Measurements from ENCODE around the gene MAP1B. TPM values are rescaled to one million over a fixed set of nuclear protein-coding genes. Genes with fewer than 3 reads are reported as not detected.

MAP1B gene
- total and polyA plus RNA-seq, 2 of the 4 experiments (the other 2 are of a cell fraction), result 41.1 to 183 TPM

- Histone ChIP-seq H3K23ac (ENCODE audit: low read depth, low read length) (no peak overlapping the region), H3K56ac (ENCODE audit: extremely low read depth, insufficient read depth, low read length) (no peak overlapping the region), H4K20me1 (ENCODE audit: insufficient read depth, low read length) (peaks cover 21% of the 10 kb centered on the region; the same call in 1 of the 2 replicates), H3K36me3 (ENCODE audit: control insufficient read depth, insufficient read depth, low read length) (peaks cover 2% of the 10 kb centered on the region), H3K4me1 (ENCODE audit: control insufficient read depth, insufficient read depth, low read length) (peaks cover 17% of the 10 kb centered on the region), H2BK20ac (ENCODE audit: low read depth, low read length) (no peak overlapping the region), H2BK5ac (ENCODE audit: low read depth, low read length, poor library complexity, severe bottlenecking) (peak overlapping the region; percentile 42), H2AFZ (replicated peaks; ENCODE audit: low read length, poor library complexity) (no peak overlapping the region), H3K4me2 (ENCODE audit: low read depth, low read length) (peak overlapping the region; percentile 6; the same call in 1 of the 2 replicates), H4K8ac (ENCODE audit: low read depth in 2 of 2, low read length in 2 of 2) (0 out of 4 replicates have a peak overlapping the region, but pooled peaks of 1 of the 2 experiments have one; percentile 24), H3K79me1 (ENCODE audit: low read depth in 1 of 2, low read length in 2 of 2) (peaks cover 23 to 70% of the 10 kb centered on the region in 2 experiments), H3K4me3 (ENCODE audit: insufficient read depth, low read depth, low read length) (no peak overlapping the region), H2AK5ac (ENCODE audit: low read depth, low read length) (no peak overlapping the region), H3K9me3 (ENCODE audit: control insufficient read depth, insufficient read depth, low read length) (no peaks in the 10 kb centered on the region), H4K5ac (ENCODE audit: low read depth, low read length) (no peak overlapping the region), H2AK9ac (replicated peaks; ENCODE audit: low read depth, low read length, poor library complexity) (no peak overlapping the region), H4K91ac (ENCODE audit: insufficient read depth, low read depth, low read length) (no peak overlapping the region), H2BK15ac (ENCODE audit: low read depth, low read length) (no peak overlapping the region; the same call in 2 of the 3 replicates), H3K27ac (ENCODE audit: insufficient read depth, low read length) (peak overlapping the region; percentile 55; the same call in 1 of the 2 replicates), H3K9ac (ENCODE audit: low read depth, low read length) (no peak overlapping the region), H3K14ac (replicated peaks; ENCODE audit: low read depth, low read length) (no peak overlapping the region), H2BK120ac (ENCODE audit: low read depth, low read length) (no peak overlapping the region), H3K18ac (ENCODE audit: low read depth, low read length) (no peak overlapping the region), H3K4ac (ENCODE audit: low read depth, low read length) (no peak overlapping the region), H3K9me1 (ENCODE audit: insufficient read depth, low read length) (peaks cover 16% of the 10 kb centered on the region), H3K27me3 (ENCODE audit: control insufficient read depth, insufficient read depth, low read length) (no peaks in the 10 kb centered on the region)
- dilution Hi-C loops (cut with HindIII; ENCODE audit: low sequenced_read_pairs, unreplicated experiment), result no loop called here
- no TSS peak for BruUV-seq (replicated peaks)
- TF ChIP-seq POLR2A (IDR thresholded peaks at IDR 0.05; ENCODE audit: low read depth, low read length), result no peak
- TF ChIP-seq FOS (IDR thresholded peaks at IDR 0.05; ENCODE audit: low read depth, low read length), result no peak
- no peak for TF ChIP-seq RFX5 (IDR thresholded peaks at IDR 0.05; ENCODE audit: low read depth, low read length)
- in situ Hi-C loops (cut with MboI; ENCODE audit: low sequenced_read_pairs), result no loop called here
- ATAC-seq (ENCODE audit: low read depth) (peak; percentile 56), DNase-seq (peak; percentile 61)
- POLR2A ChIA-PET (ENCODE audit: unreplicated experiment), result no interaction called here
- CTCF ChIA-PET, result interaction anchor here (0.7 kb wide), 1 partner anchor 108 kb away, joined by 4 read pairs; no protein-coding TSS in a partner anchor
- intact Hi-C loops (cut with micrococcal nuclease), result loop anchor here (5.0 to 10.0 kb wide), 2 partner anchors 77 to 144 kb away; no protein-coding TSS in a partner anchor
- WGBS, 2 experiments (ENCODE audit: extremely low coverage in 2 of 2, insufficient read length in 1 of 2), result no CpG with 5 or more reads among the region's 2 CpGs
Measured at GRCh38 chr5:72130351-72130761, 23.1 kb downstream of the MAP1B start.
